ENCODE results near the gene INO80E. TPM values are rescaled to one million over a fixed set of nuclear protein-coding genes. Genes with fewer than 3 reads are reported as not detected.

INO80E gene
- polyA plus RNA-seq, 1 of the 3 experiments (the other 2 are of a cell fraction) = 46.6 TPM

DNA sequence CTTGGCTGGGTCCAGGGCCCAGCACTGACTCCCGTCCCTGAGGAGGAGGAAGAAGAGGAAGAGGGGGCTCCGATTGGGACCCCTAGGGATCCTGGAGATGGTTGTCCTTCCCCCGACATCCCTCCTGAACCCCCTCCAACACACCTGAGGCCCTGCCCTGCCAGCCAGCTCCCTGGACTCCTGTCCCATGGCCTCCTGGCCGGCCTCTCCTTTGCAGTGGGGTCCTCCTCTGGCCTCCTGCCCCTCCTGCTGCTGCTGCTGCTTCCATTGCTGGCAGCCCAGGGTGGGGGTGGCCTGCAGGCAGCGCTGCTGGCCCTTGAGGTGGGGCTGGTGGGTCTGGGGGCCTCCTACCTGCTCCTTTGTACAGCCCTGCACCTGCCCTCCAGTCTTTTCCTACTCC is 9.1 kb upstream of the INO80E start:
- no peak overlapping the region for H3K4me2 ChIP-seq
- POLR2A ChIA-PET = interaction anchor here (3.2 kb wide), 1 partner anchor 11 kb away, joined by 7 read pairs; no protein-coding TSS in a partner anchor
- H3F3A ChIP-seq (replicated peaks; ENCODE audit: insufficient read depth) = no peaks in the 10 kb centered on the region
- no peak overlapping the region for H2AFZ ChIP-seq (ENCODE audit: low read depth)
- H3K4me1 ChIP-seq (ENCODE audit: control insufficient read depth in 1 of 2, insufficient read depth in 2 of 2, low read depth in 1 of 2, low read length in 1 of 2) = no peaks in the 10 kb centered on the region
- DNase-seq = no peak
- no peaks in the 10 kb centered on the region for H3K9me3 ChIP-seq
- H3K27me3 ChIP-seq (ENCODE audit: insufficient read depth) = no peaks in the 10 kb centered on the region
- no peak overlapping the region for H3K27ac ChIP-seq (ENCODE audit: low read depth in 2 of 2, low read length in 1 of 2)
- H3K9ac ChIP-seq = no peak overlapping the region
- H3K9me2 ChIP-seq = no peaks in the 10 kb centered on the region
- H3K36me3 ChIP-seq (replicated peaks in 1 of 2; ENCODE audit: control insufficient read depth in 1 of 2, insufficient read depth in 2 of 2, low read length in 1 of 2) = peaks cover 21 to 96% of the 10 kb centered on the region in 2 experiments
- no CpG with 5 or more reads among the region's 5 CpGs for WGBS (ENCODE audit: low lambda C conversion rate)
- TF ChIP-seq RAD21 (IDR thresholded peaks at IDR 0.05; ENCODE audit: low read length) (no peak), TEAD4 (IDR thresholded peaks at IDR 0.05; ENCODE audit: borderline replicate concordance, insufficient read depth) (no peak), GATA2 (CRISPR knock-in tag; IDR thresholded peaks at IDR 0.05) (no peak), FOXM1 (IDR thresholded peaks at IDR 0.05; ENCODE audit: low read depth) (no peak), TCF12 (IDR thresholded peaks at IDR 0.05) (no peak)
- TF ChIP-seq, protein P1, sequence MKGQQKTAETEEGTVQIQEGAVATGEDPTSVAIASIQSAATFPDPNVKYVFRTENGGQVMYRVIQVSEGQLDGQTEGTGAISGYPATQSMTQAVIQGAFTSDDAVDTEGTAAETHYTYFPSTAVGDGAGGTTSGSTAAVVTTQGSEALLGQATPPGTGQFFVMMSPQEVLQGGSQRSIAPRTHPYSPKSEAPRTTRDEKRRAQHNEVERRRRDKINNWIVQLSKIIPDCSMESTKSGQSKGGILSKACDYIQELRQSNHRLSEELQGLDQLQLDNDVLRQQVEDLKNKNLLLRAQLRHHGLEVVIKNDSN (IDR thresholded peaks at IDR 0.05; ENCODE audit: borderline replicate concordance, low read depth) = no peak
- TF ChIP-seq, protein P2, sequence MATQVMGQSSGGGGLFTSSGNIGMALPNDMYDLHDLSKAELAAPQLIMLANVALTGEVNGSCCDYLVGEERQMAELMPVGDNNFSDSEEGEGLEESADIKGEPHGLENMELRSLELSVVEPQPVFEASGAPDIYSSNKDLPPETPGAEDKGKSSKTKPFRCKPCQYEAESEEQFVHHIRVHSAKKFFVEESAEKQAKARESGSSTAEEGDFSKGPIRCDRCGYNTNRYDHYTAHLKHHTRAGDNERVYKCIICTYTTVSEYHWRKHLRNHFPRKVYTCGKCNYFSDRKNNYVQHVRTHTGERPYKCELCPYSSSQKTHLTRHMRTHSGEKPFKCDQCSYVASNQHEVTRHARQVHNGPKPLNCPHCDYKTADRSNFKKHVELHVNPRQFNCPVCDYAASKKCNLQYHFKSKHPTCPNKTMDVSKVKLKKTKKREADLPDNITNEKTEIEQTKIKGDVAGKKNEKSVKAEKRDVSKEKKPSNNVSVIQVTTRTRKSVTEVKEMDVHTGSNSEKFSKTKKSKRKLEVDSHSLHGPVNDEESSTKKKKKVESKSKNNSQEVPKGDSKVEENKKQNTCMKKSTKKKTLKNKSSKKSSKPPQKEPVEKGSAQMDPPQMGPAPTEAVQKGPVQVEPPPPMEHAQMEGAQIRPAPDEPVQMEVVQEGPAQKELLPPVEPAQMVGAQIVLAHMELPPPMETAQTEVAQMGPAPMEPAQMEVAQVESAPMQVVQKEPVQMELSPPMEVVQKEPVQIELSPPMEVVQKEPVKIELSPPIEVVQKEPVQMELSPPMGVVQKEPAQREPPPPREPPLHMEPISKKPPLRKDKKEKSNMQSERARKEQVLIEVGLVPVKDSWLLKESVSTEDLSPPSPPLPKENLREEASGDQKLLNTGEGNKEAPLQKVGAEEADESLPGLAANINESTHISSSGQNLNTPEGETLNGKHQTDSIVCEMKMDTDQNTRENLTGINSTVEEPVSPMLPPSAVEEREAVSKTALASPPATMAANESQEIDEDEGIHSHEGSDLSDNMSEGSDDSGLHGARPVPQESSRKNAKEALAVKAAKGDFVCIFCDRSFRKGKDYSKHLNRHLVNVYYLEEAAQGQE (IDR thresholded peaks at IDR 0.05; ENCODE audit: low read depth, low read length) = no peak
- TF ChIP-seq, protein P3, sequence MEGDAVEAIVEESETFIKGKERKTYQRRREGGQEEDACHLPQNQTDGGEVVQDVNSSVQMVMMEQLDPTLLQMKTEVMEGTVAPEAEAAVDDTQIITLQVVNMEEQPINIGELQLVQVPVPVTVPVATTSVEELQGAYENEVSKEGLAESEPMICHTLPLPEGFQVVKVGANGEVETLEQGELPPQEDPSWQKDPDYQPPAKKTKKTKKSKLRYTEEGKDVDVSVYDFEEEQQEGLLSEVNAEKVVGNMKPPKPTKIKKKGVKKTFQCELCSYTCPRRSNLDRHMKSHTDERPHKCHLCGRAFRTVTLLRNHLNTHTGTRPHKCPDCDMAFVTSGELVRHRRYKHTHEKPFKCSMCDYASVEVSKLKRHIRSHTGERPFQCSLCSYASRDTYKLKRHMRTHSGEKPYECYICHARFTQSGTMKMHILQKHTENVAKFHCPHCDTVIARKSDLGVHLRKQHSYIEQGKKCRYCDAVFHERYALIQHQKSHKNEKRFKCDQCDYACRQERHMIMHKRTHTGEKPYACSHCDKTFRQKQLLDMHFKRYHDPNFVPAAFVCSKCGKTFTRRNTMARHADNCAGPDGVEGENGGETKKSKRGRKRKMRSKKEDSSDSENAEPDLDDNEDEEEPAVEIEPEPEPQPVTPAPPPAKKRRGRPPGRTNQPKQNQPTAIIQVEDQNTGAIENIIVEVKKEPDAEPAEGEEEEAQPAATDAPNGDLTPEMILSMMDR (IDR thresholded peaks at IDR 0.05) = no peak
- no peaks in the 10 kb centered on the region for H4K20me1 ChIP-seq (ENCODE audit: insufficient read depth)
- H3K4me3 ChIP-seq (ENCODE audit: low read depth in 2 of 2, low read length in 1 of 2) = no peak overlapping the region
- H3K79me2 ChIP-seq (ENCODE audit: insufficient read depth) = no peaks in the 10 kb centered on the region
- CTCF ChIA-PET = interaction anchor here (3.4 kb wide), 1 partner anchor 10 kb away, joined by 13 read pairs; no protein-coding TSS in a partner anchor

DNA sequence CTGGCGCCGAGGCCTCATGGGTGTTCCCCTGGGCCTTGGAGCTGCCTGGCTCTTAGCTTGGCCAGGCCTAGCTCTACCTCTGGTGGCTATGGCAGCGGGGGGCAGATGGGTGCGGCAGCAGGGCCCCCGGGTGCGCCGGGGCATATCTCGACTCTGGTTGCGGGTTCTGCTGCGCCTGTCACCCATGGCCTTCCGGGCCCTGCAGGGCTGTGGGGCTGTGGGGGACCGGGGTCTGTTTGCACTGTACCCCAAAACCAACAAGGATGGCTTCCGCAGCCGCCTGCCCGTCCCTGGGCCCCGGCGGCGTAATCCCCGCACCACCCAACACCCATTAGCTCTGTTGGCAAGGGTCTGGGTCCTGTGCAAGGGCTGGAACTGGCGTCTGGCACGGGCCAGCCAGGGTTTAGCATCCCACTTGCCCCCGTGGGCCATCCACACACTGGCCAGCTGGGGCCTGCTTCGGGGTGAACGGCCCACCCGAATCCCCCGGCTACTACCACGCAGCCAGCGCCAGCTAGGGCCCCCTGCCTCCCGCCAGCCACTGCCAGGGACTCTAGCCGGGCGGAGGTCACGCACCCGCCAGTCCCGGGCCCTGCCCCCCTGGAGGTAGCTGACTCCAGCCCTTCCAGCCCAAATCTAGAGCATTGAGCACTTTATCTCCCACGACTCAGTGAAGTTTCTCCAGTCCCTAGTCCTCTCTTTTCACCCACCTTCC is 8.5 kb upstream of the INO80E start:
- Histone ChIP-seq H3F3A (replicated peaks; ENCODE audit: insufficient read depth) (peaks cover 4% of the 10 kb centered on the region), H3K27ac (ENCODE audit: low read depth in 2 of 2, low read length in 1 of 2) (no peak overlapping the region), H3K4me1 (ENCODE audit: control insufficient read depth in 1 of 2, insufficient read depth in 2 of 2, low read depth in 1 of 2, low read length in 1 of 2) (no peaks in the 10 kb centered on the region), H3K9me2 (no peaks in the 10 kb centered on the region), H3K36me3 (replicated peaks in 1 of 2; ENCODE audit: control insufficient read depth in 1 of 2, insufficient read depth in 2 of 2, low read length in 1 of 2) (peaks cover 19 to 95% of the 10 kb centered on the region in 2 experiments), H3K27me3 (ENCODE audit: insufficient read depth) (no peaks in the 10 kb centered on the region), H3K9me3 (no peaks in the 10 kb centered on the region), H3K79me2 (ENCODE audit: insufficient read depth) (no peaks in the 10 kb centered on the region), H3K9ac (no peak overlapping the region), H2AFZ (ENCODE audit: low read depth) (no peak overlapping the region), H3K4me3 (ENCODE audit: low read depth in 2 of 2, low read length in 1 of 2) (no peak overlapping the region), H4K20me1 (ENCODE audit: insufficient read depth) (no peaks in the 10 kb centered on the region), H3K4me2 (no peak overlapping the region)
- POLR2A ChIA-PET = interaction anchor here (3.2 kb wide), 1 partner anchor 11 kb away, joined by 7 read pairs; no protein-coding TSS in a partner anchor
- no peak for DNase-seq
- CTCF ChIA-PET = interaction anchor here (3.4 kb wide), 1 partner anchor 10 kb away, joined by 13 read pairs; no protein-coding TSS in a partner anchor
- 95% methylated on average over 9 of the region's 35 CpGs for WGBS (ENCODE audit: low lambda C conversion rate)
- TF ChIP-seq TEAD4 (IDR thresholded peaks at IDR 0.05; ENCODE audit: borderline replicate concordance, insufficient read depth) (no peak), JUND (IDR thresholded peaks at IDR 0.05) (no peak), NFIC (IDR thresholded peaks at IDR 0.05; ENCODE audit: borderline replicate concordance) (no peak), EP300 (IDR thresholded peaks at IDR 0.05; ENCODE audit: borderline replicate concordance in 1 of 2, low read depth in 1 of 2, low read length in 1 of 2) (no peak)
- TF ChIP-seq, protein P4, sequence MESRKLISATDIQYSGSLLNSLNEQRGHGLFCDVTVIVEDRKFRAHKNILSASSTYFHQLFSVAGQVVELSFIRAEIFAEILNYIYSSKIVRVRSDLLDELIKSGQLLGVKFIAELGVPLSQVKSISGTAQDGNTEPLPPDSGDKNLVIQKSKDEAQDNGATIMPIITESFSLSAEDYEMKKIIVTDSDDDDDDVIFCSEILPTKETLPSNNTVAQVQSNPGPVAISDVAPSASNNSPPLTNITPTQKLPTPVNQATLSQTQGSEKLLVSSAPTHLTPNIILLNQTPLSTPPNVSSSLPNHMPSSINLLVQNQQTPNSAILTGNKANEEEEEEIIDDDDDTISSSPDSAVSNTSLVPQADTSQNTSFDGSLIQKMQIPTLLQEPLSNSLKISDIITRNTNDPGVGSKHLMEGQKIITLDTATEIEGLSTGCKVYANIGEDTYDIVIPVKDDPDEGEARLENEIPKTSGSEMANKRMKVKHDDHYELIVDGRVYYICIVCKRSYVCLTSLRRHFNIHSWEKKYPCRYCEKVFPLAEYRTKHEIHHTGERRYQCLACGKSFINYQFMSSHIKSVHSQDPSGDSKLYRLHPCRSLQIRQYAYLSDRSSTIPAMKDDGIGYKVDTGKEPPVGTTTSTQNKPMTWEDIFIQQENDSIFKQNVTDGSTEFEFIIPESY (IDR thresholded peaks at IDR 0.05; ENCODE audit: borderline replicate concordance, low read depth) = no peak
- TF ChIP-seq, protein P5, sequence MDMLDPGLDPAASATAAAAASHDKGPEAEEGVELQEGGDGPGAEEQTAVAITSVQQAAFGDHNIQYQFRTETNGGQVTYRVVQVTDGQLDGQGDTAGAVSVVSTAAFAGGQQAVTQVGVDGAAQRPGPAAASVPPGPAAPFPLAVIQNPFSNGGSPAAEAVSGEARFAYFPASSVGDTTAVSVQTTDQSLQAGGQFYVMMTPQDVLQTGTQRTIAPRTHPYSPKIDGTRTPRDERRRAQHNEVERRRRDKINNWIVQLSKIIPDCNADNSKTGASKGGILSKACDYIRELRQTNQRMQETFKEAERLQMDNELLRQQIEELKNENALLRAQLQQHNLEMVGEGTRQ (IDR thresholded peaks at IDR 0.05; ENCODE audit: borderline replicate concordance, low read depth, low read length) = no peak
- TF ChIP-seq, protein P6, sequence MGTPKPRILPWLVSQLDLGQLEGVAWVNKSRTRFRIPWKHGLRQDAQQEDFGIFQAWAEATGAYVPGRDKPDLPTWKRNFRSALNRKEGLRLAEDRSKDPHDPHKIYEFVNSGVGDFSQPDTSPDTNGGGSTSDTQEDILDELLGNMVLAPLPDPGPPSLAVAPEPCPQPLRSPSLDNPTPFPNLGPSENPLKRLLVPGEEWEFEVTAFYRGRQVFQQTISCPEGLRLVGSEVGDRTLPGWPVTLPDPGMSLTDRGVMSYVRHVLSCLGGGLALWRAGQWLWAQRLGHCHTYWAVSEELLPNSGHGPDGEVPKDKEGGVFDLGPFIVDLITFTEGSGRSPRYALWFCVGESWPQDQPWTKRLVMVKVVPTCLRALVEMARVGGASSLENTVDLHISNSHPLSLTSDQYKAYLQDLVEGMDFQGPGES (IDR thresholded peaks at IDR 0.05; ENCODE audit: low read depth, low read length) = no peak

All from SK-N-SH (cell line).